A549 (cell line): Measurements from ENCODE around the gene NELFCD.

ENCODE experiments used
- CTCF ChIP-seq: fragments of >200 bp; sonication (Bioruptor Twin); formaldehyde crosslinking; IDR thresholded peaks from 3 replicates; pipeline ENCODE4 v1.5.1; 2016
- KDM5A ChIP-seq: fragments of 200-600 bp; sonication (generic); IDR thresholded peaks from 2 replicates; pipeline ENCODE4 v1.6.1; 2016; ENCODE audit warnings: antibody characterized with exemption, mild to moderate bottlenecking
- MYC ChIP-seq: IDR thresholded peaks from 2 replicates; pipeline ENCODE4 v1.6.1; 2012; ENCODE audit warnings: mild to moderate bottlenecking, inconsistent platforms, low read length, improper control_type of control experiment, borderline replicate concordance
- ZC3H11A ChIP-seq: fragments of 450-650 bp; IDR thresholded peaks from 2 replicates; pipeline ENCODE4 v1.6.1; 2014; ENCODE audit warnings: antibody characterized with exemption, mild to moderate bottlenecking

- TF ChIP-seq CTCF = no peak
- no peak for TF ChIP-seq ZC3H11A
- no peak for TF ChIP-seq MYC
- TF ChIP-seq KDM5A = no peak
Measured at GRCh38 chr20:58984691-58985090, 3.6 kb downstream of the NELFCD start.
